Right lobe of liver (tissue), 6 donors: ENCODE data around the gene RPL37A. TPM values are rescaled to one million over a fixed set of nuclear protein-coding genes. Genes with fewer than 3 reads are reported as not detected.

Experiments
- ATAC-seq, 4 donors: fragments of 200-7000 bp; cut with Tn5 transposase; one replicate each; pipeline ENCODE4 v1.9.1; 2020; ENCODE audit warnings: mild to moderate bottlenecking in 4 of 4, moderate library complexity in 4 of 4
- DNase-seq, 3 donors: peaks; one replicate each; pipeline ENCODE4 v3.0.0-alpha.2; 2020
- H3K27ac ChIP-seq, 3 donors: fragments of 200-600 bp; one replicate each; pipeline ENCODE4 v1.8.0; 2022
- H3K27me3 ChIP-seq, 2 donors: fragments of 200-600 bp; one replicate each; pipeline ENCODE4 v1.8.0; 2022
- H3K36me3 ChIP-seq, 4 donors: fragments of 200-600 bp; sonication (generic) in 1 of 4; one replicate each; pipeline versions ENCODE4 v1.5.1 to v1.8.0; 2017 to 2022; ENCODE audit warnings: control low read depth in 1 of 4
- H3K4me1 ChIP-seq, 4 donors: fragments of 200-600 bp; sonication (generic) in 1 of 4; one replicate each; pipeline versions ENCODE4 v1.5.1 to v1.8.0; 2017 to 2022; ENCODE audit warnings: control low read depth in 1 of 4
- H3K4me3 ChIP-seq, 3 donors: fragments of 200-600 bp; one replicate each; pipeline ENCODE4 v1.8.0; 2022
- H3K9me3 ChIP-seq, 4 donors: fragments of 200-600 bp; sonication (generic) in 1 of 4; one replicate each; pipeline versions ENCODE4 v1.5.1 to v1.8.0; 2017 to 2022; ENCODE audit warnings: control low read depth in 1 of 4
- POLR2A ChIP-seq: fragments of 450-650 bp; IDR thresholded peaks from one replicate; pipeline ENCODE4 v1.6.1; 2017; ENCODE audit warnings: antibody characterized with exemption, mild to moderate bottlenecking
- WGBS: methylation state at CpG from one replicate; pipeline ENCODE4 v1.1.6; 2018; ENCODE audit warnings: low coverage, low lambda C conversion rate; ENCODE audit not compliant: insufficient coverage; ENCODE audit errors: missing lambda C conversion rate; 5-methylcytosine and 5-hydroxymethylcytosine counted together
- intact Hi-C, 2 donors: fragments of 100-400 bp; cut with DNase I; formaldehyde crosslinking; loops; one replicate each; pipeline versions ENCODE4 v1.11.2 to v1.14.1; 2022
- total RNA-seq, 6 experiments: library from RNA; depleted of rRNA in 2 of 6; stranded (reverse); fragments of >200 nt in 2 of 6; fragmentation: NEBNext Ultra II Directional in 3 of 6; extraction: Animal tissue kit (Norgen Biotek cat#: 25700) in 3 of 6; gene quantifications; one replicate each; pipeline versions ENCODE4 v1.1.0 to v1.2.4, GENCODE V29; 2016 to 2023
- TF ChIP-seq, protein P1 (sequence below), 4 donors: fragments of 200-600 bp in 3 of 4; fragments of 450-650 bp in 1 of 4; IDR thresholded peaks; one replicate each; pipeline versions ENCODE4 v1.5.1 to v1.8.0; 2016 to 2022; ENCODE audit warnings: antibody characterized with exemption in 4 of 4, mild to moderate bottlenecking in 2 of 4
- donor health status: DM: no; HTN: yes; CAD: no.
- donor health status: DM: no; HTN: no; CAD: no.
- donor health status: DM: no; HTN: no; CAD: no.
- donor health status: DM: no; HTN: yes; CAD: no.
- donor health status: DM: no; HTN: yes; CAD: no.

Gene RPL37A
- total RNA-seq, 6 experiments from 2014 or later, result 383 to 894 (median 710) TPM

- H3K4me3 ChIP-seq, result no peak overlapping the region
- DNase-seq (no peak), ATAC-seq (no peak)
- intact Hi-C loops, result no loop called here
- H3K4me1 ChIP-seq, result peaks cover 0 to 3% (median 0%) of the 10 kb centered on the region in 4 donors
- H3K27me3 ChIP-seq, result no peaks in the 10 kb centered on the region
- WGBS, result 85% methylated on average over 4 of the region's 6 CpGs
- H3K36me3 ChIP-seq, result no peaks in the 10 kb centered on the region
- no peaks in the 10 kb centered on the region for H3K9me3 ChIP-seq
- no peak overlapping the region for H3K27ac ChIP-seq
- no peak for TF ChIP-seq POLR2A
- TF ChIP-seq, protein P1, sequence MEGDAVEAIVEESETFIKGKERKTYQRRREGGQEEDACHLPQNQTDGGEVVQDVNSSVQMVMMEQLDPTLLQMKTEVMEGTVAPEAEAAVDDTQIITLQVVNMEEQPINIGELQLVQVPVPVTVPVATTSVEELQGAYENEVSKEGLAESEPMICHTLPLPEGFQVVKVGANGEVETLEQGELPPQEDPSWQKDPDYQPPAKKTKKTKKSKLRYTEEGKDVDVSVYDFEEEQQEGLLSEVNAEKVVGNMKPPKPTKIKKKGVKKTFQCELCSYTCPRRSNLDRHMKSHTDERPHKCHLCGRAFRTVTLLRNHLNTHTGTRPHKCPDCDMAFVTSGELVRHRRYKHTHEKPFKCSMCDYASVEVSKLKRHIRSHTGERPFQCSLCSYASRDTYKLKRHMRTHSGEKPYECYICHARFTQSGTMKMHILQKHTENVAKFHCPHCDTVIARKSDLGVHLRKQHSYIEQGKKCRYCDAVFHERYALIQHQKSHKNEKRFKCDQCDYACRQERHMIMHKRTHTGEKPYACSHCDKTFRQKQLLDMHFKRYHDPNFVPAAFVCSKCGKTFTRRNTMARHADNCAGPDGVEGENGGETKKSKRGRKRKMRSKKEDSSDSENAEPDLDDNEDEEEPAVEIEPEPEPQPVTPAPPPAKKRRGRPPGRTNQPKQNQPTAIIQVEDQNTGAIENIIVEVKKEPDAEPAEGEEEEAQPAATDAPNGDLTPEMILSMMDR (IDR thresholded peaks at IDR 0.05), result no peak
Observed at GRCh38 chr2:216492597-216493333, 5.9 kb upstream of the RPL37A start.

DNA sequence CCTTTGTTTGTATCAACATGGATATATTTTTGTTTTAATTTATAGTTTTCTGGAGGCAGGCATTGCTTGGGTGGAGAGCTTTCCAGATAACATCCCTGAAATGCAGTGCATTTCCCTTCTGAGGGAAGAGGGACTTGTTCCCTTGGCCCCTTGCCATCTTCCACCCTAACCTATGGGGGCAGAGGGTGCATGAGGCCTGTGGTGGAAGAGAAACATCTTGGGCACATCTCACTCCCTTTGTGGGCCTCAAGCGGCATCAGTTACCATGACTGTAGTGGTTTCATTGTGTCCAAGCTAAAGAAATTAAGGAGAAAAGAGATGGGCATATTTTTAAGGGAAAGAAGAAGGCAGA, 5.3 kb upstream of the RPL37A start:
- intact Hi-C loops, result no loop called here
- Histone ChIP-seq H3K27ac (no peak overlapping the region), H3K27me3 (no peaks in the 10 kb centered on the region), H3K4me3 (no peak overlapping the region), H3K4me1 (peaks cover 0 to 6% (median 0%) of the 10 kb centered on the region in 4 donors), H3K36me3 (no peaks in the 10 kb centered on the region), H3K9me3 (no peaks in the 10 kb centered on the region)
- no CpG with 5 or more reads among the region's 1 CpG for WGBS
- no peak for ATAC-seq
- TF ChIP-seq, protein P1 (IDR thresholded peaks at IDR 0.05), result no peak
- no peak for TF ChIP-seq POLR2A
- no peak for DNase-seq

GRCh38 chr2:216495656-216496055, 3.0 kb upstream of the RPL37A start:
- WGBS, result 55% methylated on average over 2 of the region's 2 CpGs
- Histone ChIP-seq H3K27ac (no peak overlapping the region), H3K9me3 (no peaks in the 10 kb centered on the region), H3K4me1 (peaks cover 0 to 16% (median 6%) of the 10 kb centered on the region in 4 donors), H3K4me3 (no peak overlapping the region), H3K27me3 (no peaks in the 10 kb centered on the region), H3K36me3 (peaks cover 0 to 11% (median 6%) of the 10 kb centered on the region in 4 donors)
- no peak for ATAC-seq
- TF ChIP-seq, protein P1 (IDR thresholded peaks at IDR 0.05), result no peak
- TF ChIP-seq POLR2A, result no peak
- DNase-seq, result no peak
- intact Hi-C loops, result no loop called here

GRCh38 chr2:216497382-216498069, 1.1 kb upstream of the RPL37A start:
- peak overlapping the region in 1 of 3 donors; percentile 55 for H3K27ac ChIP-seq
- intact Hi-C loops, result no loop called here
- ATAC-seq (no peak), DNase-seq (no peak)
- WGBS, result 64% methylated on average over 6 of the region's 6 CpGs
- H3K4me3 ChIP-seq, result peak overlapping the region; percentile 68 to 84 (median 81)
- TF ChIP-seq POLR2A, result no peak
- TF ChIP-seq, protein P1 (IDR thresholded peaks at IDR 0.05), result no peak
- no peaks in the 10 kb centered on the region for H3K9me3 ChIP-seq
- H3K36me3 ChIP-seq, result peaks cover 4 to 29% (median 18%) of the 10 kb centered on the region in 4 donors
- no peaks in the 10 kb centered on the region for H3K27me3 ChIP-seq
- H3K4me1 ChIP-seq, result peaks cover 0 to 16% (median 7%) of the 10 kb centered on the region in 4 donors
